ENCODE measurements around the gene ZNF445. TPM values are rescaled to one million over a fixed set of nuclear protein-coding genes. Genes with fewer than 3 reads are reported as not detected.
"Not testable (repeated sequence)": the region's sequence is repeated elsewhere in the genome, so short reads cannot be mapped to it uniquely, and the experiment has no call there.

ZNF445 gene
- total RNA-seq, 1 donor: 2.8 TPM

DNA sequence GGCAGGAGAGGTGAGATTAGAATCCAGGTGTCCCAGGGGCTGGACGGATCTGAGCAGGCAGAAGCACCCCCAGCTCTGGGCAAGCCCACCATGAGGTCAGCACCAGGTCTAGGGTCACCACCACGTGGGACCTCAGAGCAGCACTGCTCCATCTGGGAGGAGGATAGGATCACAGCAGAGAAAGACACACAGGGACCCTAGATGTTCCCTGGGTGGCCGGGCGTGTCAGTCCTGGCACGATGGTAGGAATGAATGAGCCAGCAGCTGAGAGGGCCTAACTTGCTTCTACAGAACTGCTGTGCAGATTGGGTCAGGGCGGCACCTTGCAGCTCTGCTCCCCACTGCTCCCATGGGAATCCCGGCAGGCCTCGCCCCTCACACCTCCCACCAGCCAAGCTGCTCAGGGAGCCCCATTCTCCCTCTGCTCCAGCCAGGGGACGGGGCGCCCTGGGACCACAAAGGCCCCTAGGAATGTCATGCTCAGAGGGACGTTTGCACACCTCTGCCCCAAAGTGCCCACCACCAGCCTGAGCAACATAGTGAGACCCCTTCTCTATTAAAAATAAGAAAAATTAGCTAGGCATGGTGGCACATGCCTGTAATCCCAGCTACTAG is 66.3 kb downstream of the ZNF445 start:
- H3K4me3 ChIP-seq (ENCODE audit: low read length): no peak overlapping the region
- no peaks in the 10 kb centered on the region for H3K9me3 ChIP-seq (ENCODE audit: low read depth, low read length)
- no peaks in the 10 kb centered on the region for H3K27me3 ChIP-seq (ENCODE audit: insufficient read depth, low read length)
- no peaks in the 10 kb centered on the region for H3K4me1 ChIP-seq (ENCODE audit: insufficient read depth, low read length)

DNA sequence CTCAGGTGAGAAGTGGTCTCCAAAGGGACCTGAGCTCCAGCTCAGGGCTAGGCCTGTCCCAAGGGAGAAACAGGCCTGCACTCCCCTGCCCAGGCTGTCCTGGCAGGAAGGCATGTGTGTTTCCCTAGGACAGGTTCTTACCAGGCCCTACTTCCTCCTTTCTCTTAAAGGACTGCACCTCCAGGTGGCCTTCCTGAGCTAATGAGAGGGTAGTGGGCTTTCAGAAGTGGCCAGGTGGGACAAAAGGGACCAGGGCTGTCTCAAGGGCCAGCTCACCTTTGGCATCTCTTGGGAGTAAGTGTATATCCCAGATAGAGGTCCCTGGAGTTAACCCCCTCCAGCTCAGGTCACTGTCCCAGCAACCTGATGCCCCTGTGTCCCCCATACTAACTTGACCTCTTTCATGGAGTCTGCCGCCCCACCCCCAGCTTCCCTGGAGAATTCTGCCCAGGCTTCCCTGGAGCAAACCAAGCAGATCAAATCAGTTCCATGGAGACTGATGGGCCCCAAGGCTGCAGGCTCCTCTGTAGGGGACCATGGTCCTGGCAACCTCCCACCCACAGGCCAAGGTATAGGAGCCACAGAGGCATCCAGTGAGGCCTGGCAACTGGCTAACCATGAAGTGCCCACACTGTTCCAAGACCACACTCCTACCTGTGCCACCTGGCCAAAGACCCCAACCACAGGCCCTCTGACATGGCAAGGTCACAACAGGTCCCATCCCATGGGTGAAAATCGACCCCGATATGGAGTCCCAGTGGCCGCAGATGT is 67.6 kb downstream of the ZNF445 start:
- H3K4me1 ChIP-seq (ENCODE audit: insufficient read depth, low read length): no peaks in the 10 kb centered on the region
- H3K9me3 ChIP-seq (ENCODE audit: low read depth, low read length): no peaks in the 10 kb centered on the region
- H3K4me3 ChIP-seq (ENCODE audit: low read length): no peak overlapping the region
- H3K27me3 ChIP-seq (ENCODE audit: insufficient read depth, low read length): no peaks in the 10 kb centered on the region

DNA sequence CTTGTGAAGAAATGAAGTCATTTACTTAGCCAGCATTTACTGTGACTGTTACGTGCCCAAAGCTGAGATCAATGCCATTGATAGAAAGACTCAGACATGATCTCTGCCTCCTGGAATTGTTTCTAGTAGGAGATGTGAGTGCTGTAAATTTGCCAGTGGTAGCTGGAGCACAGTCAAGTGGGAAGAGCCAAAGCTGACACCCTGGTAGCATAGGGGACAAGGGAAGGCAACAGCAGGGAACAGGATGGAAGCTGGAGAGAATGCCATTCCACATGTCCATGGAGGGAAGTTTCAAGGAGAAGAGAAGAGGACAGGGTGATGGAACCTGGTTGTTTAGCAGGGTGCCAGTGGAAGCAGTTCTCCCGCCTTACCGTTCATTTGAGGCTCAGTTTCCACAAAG is 74.9 kb downstream of the ZNF445 start:
- no peaks in the 10 kb centered on the region for H3K9me3 ChIP-seq (ENCODE audit: low read depth, low read length)
- H3K4me3 ChIP-seq (ENCODE audit: low read length): no peak overlapping the region
- no peaks in the 10 kb centered on the region for H3K4me1 ChIP-seq (ENCODE audit: insufficient read depth, low read length)
- no peaks in the 10 kb centered on the region for H3K27me3 ChIP-seq (ENCODE audit: insufficient read depth, low read length)

DNA sequence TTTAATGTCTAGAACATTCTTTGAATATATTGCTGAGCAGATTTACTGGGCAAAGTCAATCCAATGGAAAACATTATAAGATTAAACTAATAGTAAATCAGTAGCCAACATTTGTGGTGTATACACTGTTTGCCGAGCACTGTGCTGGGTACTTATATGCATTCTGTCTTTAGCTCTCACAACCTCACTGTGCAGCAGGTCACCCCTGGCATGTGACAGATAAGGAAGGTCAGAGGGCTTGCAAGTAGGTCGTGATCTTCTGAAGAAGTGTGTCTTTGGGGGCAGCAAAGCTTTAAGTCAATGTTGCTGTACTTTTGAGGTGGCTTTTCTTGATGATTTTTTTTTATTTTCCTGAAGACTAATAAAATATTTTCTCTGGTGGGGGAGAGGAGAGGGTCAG is 76.7 kb downstream of the ZNF445 start:
- Histone ChIP-seq H3K4me1 (ENCODE audit: insufficient read depth, low read length) (no peaks in the 10 kb centered on the region), H3K27me3 (ENCODE audit: insufficient read depth, low read length) (no peaks in the 10 kb centered on the region), H3K9me3 (ENCODE audit: low read depth, low read length) (no peaks in the 10 kb centered on the region), H3K4me3 (ENCODE audit: low read length) (no peak overlapping the region)

DNA sequence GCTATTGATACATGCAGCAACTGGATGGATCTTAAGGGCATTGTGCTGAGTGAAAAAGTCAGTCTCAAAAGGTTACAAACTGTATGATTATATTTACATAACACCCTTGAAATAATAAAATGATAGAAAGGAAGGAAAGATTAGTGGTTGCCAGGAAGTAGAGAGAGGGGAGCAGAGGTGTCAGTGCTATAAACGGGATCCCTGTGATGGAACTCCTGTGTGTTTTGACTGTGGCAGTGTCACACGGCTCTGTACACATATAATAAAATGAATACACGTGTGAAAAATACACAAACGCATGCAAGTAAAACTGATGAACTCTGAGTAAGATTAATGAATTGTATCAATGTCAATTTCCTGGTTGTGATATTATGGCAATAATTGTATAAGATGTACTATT is 78.6 kb downstream of the ZNF445 start:
- Histone ChIP-seq H3K4me3 (ENCODE audit: low read length) (no peak overlapping the region), H3K27me3 (ENCODE audit: insufficient read depth, low read length) (no peaks in the 10 kb centered on the region), H3K9me3 (ENCODE audit: low read depth, low read length) (no peaks in the 10 kb centered on the region), H3K4me1 (ENCODE audit: insufficient read depth, low read length) (no peaks in the 10 kb centered on the region)

DNA sequence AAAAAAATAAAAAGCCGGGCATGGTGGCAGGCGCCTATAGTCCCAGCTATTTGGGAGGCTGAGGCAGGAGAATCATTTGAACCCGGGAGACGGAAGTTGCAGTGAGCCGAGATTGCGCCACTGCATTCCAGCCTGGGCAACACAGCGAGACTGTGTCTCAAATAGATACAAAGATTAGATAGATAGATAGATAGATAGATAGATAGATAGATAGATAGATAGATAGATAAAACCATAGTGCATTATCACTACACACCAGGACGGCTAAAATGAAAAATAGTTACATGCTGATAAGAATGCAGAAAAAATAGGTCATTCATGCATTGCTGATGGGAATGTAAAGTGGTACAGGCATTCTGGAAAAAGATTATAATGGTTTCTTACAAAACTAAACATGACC is 79.2 kb downstream of the ZNF445 start:
- not testable (repeated sequence) for H3K9me3 ChIP-seq (ENCODE audit: low read depth, low read length); H3K4me3 ChIP-seq (ENCODE audit: low read length); H3K4me1 ChIP-seq (ENCODE audit: insufficient read depth, low read length); H3K27me3 ChIP-seq (ENCODE audit: insufficient read depth, low read length)

DNA sequence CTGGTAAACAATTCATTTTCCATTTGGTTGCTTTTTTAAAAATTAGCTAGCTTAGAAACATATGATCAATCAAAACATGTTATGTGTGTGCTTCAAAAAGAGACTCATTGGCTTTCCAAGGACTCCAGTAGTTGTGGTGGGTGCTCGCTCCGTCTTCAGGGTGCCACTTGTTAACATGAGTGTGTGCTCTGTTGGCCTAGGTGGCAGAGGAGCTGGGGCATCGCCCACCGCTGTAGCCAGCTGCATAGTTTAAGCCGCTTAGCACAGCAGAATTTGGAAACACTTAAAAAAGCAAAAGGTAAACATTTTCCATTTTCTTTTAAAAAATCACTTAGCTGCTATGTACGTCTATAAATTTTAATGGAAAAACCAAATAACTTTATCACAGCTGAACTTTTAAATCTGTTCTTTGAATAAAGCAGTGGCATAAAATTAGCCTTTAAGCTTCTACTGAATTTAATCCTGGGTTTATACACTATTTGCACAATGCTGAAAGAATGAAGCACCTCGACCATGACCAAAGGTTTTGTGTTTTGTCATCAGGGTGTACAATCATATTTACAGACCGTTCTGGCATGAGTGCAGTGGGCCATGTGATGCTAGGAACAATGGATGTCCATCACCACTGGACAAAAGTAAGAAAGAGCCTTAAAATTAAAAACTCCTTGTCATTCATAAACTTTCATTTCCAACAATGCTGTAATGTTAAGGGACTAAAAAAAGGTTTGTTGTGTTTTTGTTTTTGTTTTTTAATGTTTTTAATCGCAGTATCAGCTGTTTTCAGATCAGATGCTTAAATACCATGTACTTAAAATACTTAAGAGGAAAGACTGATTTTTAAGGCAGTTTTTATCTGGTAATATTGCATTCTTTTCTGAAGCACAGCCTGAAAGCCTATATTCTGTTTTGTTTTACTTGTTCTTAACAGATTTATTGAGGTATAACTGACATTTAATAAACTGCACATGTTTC is 81.0 kb downstream of the ZNF445 start:
- Histone ChIP-seq H3K27me3 (ENCODE audit: insufficient read depth, low read length) (no peaks in the 10 kb centered on the region), H3K4me1 (ENCODE audit: insufficient read depth, low read length) (no peaks in the 10 kb centered on the region), H3K4me3 (ENCODE audit: low read length) (no peak overlapping the region), H3K9me3 (ENCODE audit: low read depth, low read length) (no peaks in the 10 kb centered on the region)

DNA sequence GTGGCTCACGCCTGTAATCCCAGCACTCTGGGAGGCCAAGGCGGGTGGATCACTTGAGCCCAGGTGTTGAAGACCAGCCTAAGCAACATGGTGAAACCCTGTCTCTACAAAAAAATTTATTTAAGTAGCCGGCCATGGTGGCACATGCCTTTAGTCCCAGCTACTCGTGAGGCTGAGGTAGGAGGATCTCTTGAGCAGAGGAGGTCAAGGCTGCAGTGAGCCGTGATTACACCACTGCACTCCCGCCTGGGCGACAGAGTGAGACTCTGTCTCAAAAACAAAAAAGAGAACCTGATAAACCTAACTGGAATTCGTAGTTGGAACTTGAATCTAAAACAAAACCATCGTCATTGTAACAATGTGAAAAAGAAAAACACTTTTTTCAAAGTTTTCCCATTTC is 81.8 kb downstream of the ZNF445 start:
- no peaks in the 10 kb centered on the region for H3K4me1 ChIP-seq (ENCODE audit: insufficient read depth, low read length)
- H3K9me3 ChIP-seq (ENCODE audit: low read depth, low read length): no peaks in the 10 kb centered on the region
- no peaks in the 10 kb centered on the region for H3K27me3 ChIP-seq (ENCODE audit: insufficient read depth, low read length)
- H3K4me3 ChIP-seq (ENCODE audit: low read length): no peak overlapping the region

DNA sequence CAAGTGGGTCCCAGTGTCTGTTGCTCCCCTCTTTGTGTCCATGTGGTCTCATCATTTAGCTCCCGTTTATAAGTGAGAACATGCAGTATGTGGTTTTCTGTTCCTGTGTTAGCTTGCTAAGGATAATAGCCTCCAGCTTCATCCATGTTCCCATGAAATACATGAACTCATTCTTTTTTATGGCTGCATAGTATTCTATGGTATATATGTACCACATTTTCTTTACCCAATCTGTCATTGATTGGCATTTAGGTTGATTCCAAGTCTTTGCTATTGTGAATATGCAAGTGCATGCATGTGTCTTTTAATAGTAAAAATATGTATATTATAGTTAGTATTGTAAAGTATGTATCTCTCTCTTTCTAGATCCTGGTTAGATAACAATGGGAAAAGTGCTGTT is 85.0 kb downstream of the ZNF445 start:
- Histone ChIP-seq H3K4me1 (ENCODE audit: insufficient read depth, low read length) (no peaks in the 10 kb centered on the region), H3K4me3 (ENCODE audit: low read length) (no peak overlapping the region), H3K9me3 (ENCODE audit: low read depth, low read length) (no peaks in the 10 kb centered on the region), H3K27me3 (ENCODE audit: insufficient read depth, low read length) (no peaks in the 10 kb centered on the region)

DNA sequence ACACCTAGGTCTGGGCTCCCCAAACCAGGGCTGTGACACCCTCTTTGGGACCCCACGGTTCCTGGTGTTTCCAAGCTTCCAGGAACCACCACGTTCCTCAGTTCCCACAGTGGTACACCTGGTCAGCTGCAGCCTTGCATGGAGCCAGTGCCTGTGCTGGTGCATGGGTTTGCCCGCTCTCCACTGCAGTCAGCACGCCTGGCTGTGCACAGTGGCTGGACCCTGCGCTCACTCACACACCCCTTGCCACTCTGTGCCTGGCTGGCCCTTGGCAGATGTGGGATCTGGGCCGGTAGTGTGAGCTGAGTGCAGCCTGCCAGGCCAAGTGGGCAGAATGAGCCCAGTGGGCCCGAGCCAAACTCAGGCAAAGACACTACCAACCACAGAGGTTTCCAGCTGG is 90.1 kb downstream of the ZNF445 start:
- Histone ChIP-seq H3K9me3 (ENCODE audit: low read depth, low read length) (peaks cover 3% of the 10 kb centered on the region), H3K4me3 (ENCODE audit: low read length) (no peak overlapping the region), H3K27me3 (ENCODE audit: insufficient read depth, low read length) (no peaks in the 10 kb centered on the region), H3K4me1 (ENCODE audit: insufficient read depth, low read length) (no peaks in the 10 kb centered on the region)

Other genes starting within 250 kb of the ZNF445 start
- not detected for gene TOPAZ1, start 235.8 kb downstream of the ZNF445 start, total RNA-seq
- gene TCAIM, start 138.9 kb downstream of the ZNF445 start, total RNA-seq: 7.6 TPM
- 0.42 TPM for gene ZKSCAN7, start 77.5 kb upstream of the ZNF445 start, total RNA-seq
- 0.21 TPM for gene ZNF660, start 107.3 kb upstream of the ZNF445 start, total RNA-seq
- gene ZNF197, start 147.4 kb upstream of the ZNF445 start, total RNA-seq: 3.4 TPM
- gene ZNF35, start 171.1 kb upstream of the ZNF445 start, total RNA-seq: 6.4 TPM
- 1.6 TPM for gene ZNF502, start 235.0 kb upstream of the ZNF445 start, total RNA-seq

Data from mononuclear cell (primary cell).